ENCODE results near the gene FAM32A. TPM values are rescaled to one million over a fixed set of nuclear protein-coding genes. Genes with fewer than 3 reads are reported as not detected.

FAM32A gene
- total RNA-seq, result 100 to 1,000 TPM in 1 of 7 donors, 10 to 100 TPM in 6; 45.8 to 105 (median 69.1) TPM
- 10 to 100 TPM; 60.0 to 89.5 (median 79.9) TPM for polyA plus RNA-seq
- long read RNA-seq, donor 1, transcript FAM32A-201 (4 exons, 1,455 nt), result major isoform, 42 of 62 reads
- long read RNA-seq, donor 1, transcript FAM32A-205 (3 exons, 1,168 nt), result minor isoform, 19 of 62 reads
- long read RNA-seq, donor 1, partial matches to known transcripts, result 0 of 62 reads
- long read RNA-seq, donor 1, other reads (novel, unspliced or antisense), result 0 of 62 reads
- long read RNA-seq, donor 2, transcript FAM32A-205 (3 exons, 1,168 nt), result minor isoform, 10 of 52 reads
- long read RNA-seq, donor 2, transcript FAM32A-201 (4 exons, 1,455 nt), result major isoform, 42 of 52 reads
- long read RNA-seq, donor 2, partial matches to known transcripts, result 0 of 52 reads
- long read RNA-seq, donor 2, other reads (novel, unspliced or antisense), result 0 of 52 reads

DNA sequence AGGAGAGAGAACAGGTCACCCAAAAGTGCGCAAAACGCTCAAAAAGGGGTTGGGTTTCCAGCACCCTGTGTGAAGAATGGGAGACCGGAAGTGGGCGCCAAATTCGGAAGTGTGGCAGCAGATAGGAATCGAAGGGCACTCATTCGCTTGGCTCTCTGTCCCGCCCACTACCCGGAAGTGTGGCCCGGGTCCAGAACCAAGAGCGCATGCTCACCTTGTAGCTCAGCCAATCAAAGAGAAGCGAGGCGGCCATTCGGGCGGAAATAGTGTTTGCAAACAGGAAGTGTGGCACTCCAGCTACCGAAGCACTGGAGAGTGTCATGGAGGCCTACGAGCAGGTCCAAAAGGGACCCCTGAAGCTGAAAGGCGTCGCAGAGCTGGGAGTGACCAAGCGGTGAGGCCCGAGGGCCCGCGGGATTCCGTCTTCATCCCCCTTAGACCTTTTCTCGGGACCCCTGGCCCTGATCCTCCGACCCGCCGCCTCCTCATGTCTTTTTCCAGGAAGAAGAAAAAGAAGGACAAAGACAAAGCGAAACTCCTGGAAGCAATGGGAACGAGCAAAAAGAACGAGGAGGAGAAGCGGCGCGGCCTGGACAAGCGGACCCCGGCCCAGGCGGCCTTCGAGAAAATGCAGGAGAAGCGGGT is at the start of gene FAM32A:
Gene FAM32A (plus strand): TSS at position 288 of the 645 bp plus-strand sequence. CDS start 33 bp downstream, at position 321.
- H3K4me3 ChIP-seq, result peak within 1 kb of the TSS; percentile 74 to 98 (median 92)
- H3K27ac ChIP-seq, result peak within 1 kb of the TSS; percentile 76 to 94 (median 90)
- intact Hi-C loops (cut with DNase I; ENCODE audit: low total_unique reads), result loop anchor here (10.0 kb wide), 1 partner anchor 70 kb away; the partner anchor contains the start of gene RAB8A
- no peaks in the 10 kb centered on the region for H3K9me3 ChIP-seq
- DNase-seq, result peak; percentile 99
- H3K36me3 ChIP-seq, result peaks cover 0 to 39% (median 27%) of the 10 kb centered on the region in 6 donors
- 0 to 1% (median 0%) methylated on average over 39 of the region's 39 CpGs for whole genome bisulfite sequencing, 5 donors
- H3K27me3 ChIP-seq (replicated peaks in 1 of 7), result no peaks in the 10 kb centered on the region
- peaks cover 10 to 80% (median 53%) of the 10 kb centered on the region in 6 donors for H3K4me1 ChIP-seq
- peak in 2 of 3 donors; percentile 19 to 50 for TF ChIP-seq POLR2A (IDR thresholded peaks at IDR 0.05)
- TF ChIP-seq, protein P1, sequence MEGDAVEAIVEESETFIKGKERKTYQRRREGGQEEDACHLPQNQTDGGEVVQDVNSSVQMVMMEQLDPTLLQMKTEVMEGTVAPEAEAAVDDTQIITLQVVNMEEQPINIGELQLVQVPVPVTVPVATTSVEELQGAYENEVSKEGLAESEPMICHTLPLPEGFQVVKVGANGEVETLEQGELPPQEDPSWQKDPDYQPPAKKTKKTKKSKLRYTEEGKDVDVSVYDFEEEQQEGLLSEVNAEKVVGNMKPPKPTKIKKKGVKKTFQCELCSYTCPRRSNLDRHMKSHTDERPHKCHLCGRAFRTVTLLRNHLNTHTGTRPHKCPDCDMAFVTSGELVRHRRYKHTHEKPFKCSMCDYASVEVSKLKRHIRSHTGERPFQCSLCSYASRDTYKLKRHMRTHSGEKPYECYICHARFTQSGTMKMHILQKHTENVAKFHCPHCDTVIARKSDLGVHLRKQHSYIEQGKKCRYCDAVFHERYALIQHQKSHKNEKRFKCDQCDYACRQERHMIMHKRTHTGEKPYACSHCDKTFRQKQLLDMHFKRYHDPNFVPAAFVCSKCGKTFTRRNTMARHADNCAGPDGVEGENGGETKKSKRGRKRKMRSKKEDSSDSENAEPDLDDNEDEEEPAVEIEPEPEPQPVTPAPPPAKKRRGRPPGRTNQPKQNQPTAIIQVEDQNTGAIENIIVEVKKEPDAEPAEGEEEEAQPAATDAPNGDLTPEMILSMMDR (IDR thresholded peaks at IDR 0.05 in 8 of 11, conservative IDR thresholded peaks at IDR 0.05 in 3 of 11), result peak; percentile 16 to 71 (median 56)
- peak; percentile 90 to 99 (median 92) for TF ChIP-seq POLR2AphosphoS5 (IDR thresholded peaks at IDR 0.05)

- WGBS, 5 donors, result 63 to 91% (median 74%) methylated on average over 4 of the region's 4 CpGs
- no peak overlapping the region for H3K4me3 ChIP-seq
- peaks cover 3 to 63% (median 27%) of the 10 kb centered on the region in 6 donors for H3K4me1 ChIP-seq
- H3K36me3 ChIP-seq, result peaks cover 5 to 41% (median 33%) of the 10 kb centered on the region in 6 donors
- DNase-seq, result no peak
- intact Hi-C loops (cut with DNase I; ENCODE audit: low total_unique reads), result no loop called here
- H3K9me3 ChIP-seq, result no peaks in the 10 kb centered on the region
- no peak for TF ChIP-seq POLR2A (IDR thresholded peaks at IDR 0.05)
- peak in 1 of 3 donors; percentile 37 for TF ChIP-seq POLR2AphosphoS5 (IDR thresholded peaks at IDR 0.05)
- H3K27ac ChIP-seq, result peak overlapping the region in 4 of 8 donors; percentile 13 to 75 (median 38)
- no peaks in the 10 kb centered on the region for H3K27me3 ChIP-seq (replicated peaks in 1 of 7)
Observed at GRCh38 chr19:16135430-16136127, 49.6 kb upstream of the FAM32A start.

DNA sequence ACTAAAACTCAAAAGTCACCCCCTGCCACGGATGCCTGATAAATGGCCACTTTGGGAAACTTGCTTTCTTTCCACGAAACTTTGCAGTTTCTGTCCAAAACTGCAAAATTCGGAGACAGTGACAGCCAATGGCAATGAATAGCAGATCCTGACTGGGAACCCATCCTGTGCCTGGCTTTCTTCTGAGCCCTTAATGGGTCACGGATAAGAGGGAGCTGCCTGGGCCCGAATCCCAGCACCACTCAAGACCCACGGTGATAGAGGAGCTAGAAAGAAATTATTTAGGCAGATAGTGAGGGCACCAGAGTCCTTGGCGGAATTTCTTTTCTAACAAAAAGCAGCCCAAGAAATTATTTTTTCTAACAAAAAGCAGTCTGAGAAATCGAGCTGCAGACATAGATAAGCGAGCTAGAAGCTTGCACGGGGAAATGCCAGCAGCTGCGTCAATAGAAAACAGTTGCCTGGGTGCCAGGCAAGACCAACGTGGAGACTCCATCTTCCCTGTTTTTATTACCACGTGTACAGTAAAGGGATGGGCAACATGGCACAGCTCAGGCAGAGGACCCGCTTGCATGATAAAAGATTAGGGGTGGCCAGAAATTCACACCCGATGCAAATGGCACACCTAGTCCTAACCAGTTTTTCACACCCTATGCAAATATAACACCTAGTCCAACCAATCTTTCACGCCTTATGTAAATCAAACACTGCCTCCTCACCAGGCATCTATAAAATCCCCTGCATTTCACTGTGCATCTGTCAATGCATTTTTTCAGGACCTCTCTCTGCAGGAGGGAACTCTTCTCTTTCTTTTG is 48.8 kb upstream of the FAM32A start:
- Histone ChIP-seq H3K27ac (peak overlapping the region in 1 of 8 donors; percentile 75), H3K4me1 (peaks cover 3 to 71% (median 35%) of the 10 kb centered on the region in 6 donors), H3K4me3 (no peak overlapping the region), H3K36me3 (peaks cover 5 to 33% (median 26%) of the 10 kb centered on the region in 6 donors), H3K9me3 (no peaks in the 10 kb centered on the region), H3K27me3 (replicated peaks in 1 of 7) (no peaks in the 10 kb centered on the region)
- TF ChIP-seq POLR2AphosphoS5 (IDR thresholded peaks at IDR 0.05), result no peak
- TF ChIP-seq, protein P1 (IDR thresholded peaks at IDR 0.05 in 8 of 11, conservative IDR thresholded peaks at IDR 0.05 in 3 of 11), result no peak
- TF ChIP-seq POLR2A (IDR thresholded peaks at IDR 0.05), result no peak
- intact Hi-C loops (cut with DNase I; ENCODE audit: low total_unique reads), result no loop called here
- 64 to 80% (median 67%) methylated on average over 16 of the region's 16 CpGs for WGBS, 5 donors
- DNase-seq, result no peak

Measured in spleen (tissue), 13 donors.